Upper lobe of left lung (tissue), 6 donors: Measurements from ENCODE around the gene SALL1. TPM values are rescaled to one million over a fixed set of nuclear protein-coding genes. Genes with fewer than 3 reads are reported as not detected.

Experiments
- ATAC-seq, 2 donors: fragments of 200-7000 bp; cut with Tn5 transposase; one replicate each; pipeline ENCODE4 v1.9.1; 2022; ENCODE audit warnings: mild to moderate bottlenecking in 2 of 2, moderate library complexity in 2 of 2; ENCODE audit not compliant: low FRiP score in 2 of 2
- DNase-seq, 2 donors: peaks; one replicate each; pipeline ENCODE4 v3.0.0-alpha.2; 2019 to 2020
- H3K27ac ChIP-seq, 4 donors: fragments of 200-600 bp; sonication (generic); one replicate each; pipeline ENCODE4 v1.5.1; 2016 to 2019
- H3K27me3 ChIP-seq, 4 donors: fragments of 200-600 bp; sonication (generic); one replicate each; pipeline ENCODE4 v1.5.1; 2017 to 2019
- H3K36me3 ChIP-seq, 4 donors: fragments of 200-600 bp; sonication (generic); one replicate each; pipeline ENCODE4 v1.5.1; 2016 to 2019
- H3K4me1 ChIP-seq, 4 donors: fragments of 200-600 bp; sonication (generic); one replicate each; pipeline ENCODE4 v1.5.1; 2018 to 2019
- H3K4me3 ChIP-seq, 4 donors: fragments of 200-600 bp; sonication (generic); one replicate each; pipeline ENCODE4 v1.5.1; 2017 to 2019; ENCODE audit warnings: mild to moderate bottlenecking in 2 of 4, moderate library complexity in 1 of 4
- H3K9me3 ChIP-seq, 4 donors: fragments of 200-600 bp; sonication (generic); one replicate each; pipeline ENCODE4 v1.5.1; 2018 to 2019
- EP300 ChIP-seq, 4 donors: sonication (generic); formaldehyde crosslinking; IDR thresholded peaks; one replicate each; pipeline ENCODE4 v1.5.1; 2017; ENCODE audit warnings: antibody characterized with exemption in 4 of 4, control low read depth in 2 of 4
- POLR2A ChIP-seq, 4 donors: fragments of 450-650 bp; IDR thresholded peaks; one replicate each; pipeline ENCODE4 v1.5.1; 2016 to 2017; ENCODE audit warnings: antibody characterized with exemption in 4 of 4, mild to moderate bottlenecking in 2 of 4
- POLR2AphosphoS5 ChIP-seq, 2 donors: sonication (generic); formaldehyde crosslinking; IDR thresholded peaks; one replicate each; pipeline ENCODE4 v1.5.1; 2017; ENCODE audit warnings: antibody characterized with exemption in 2 of 2
- WGBS, 2 donors: methylation state at CpG; one replicate each; pipeline ENCODE4 v1.1.5; 2017 to 2018; 5-methylcytosine and 5-hydroxymethylcytosine counted together
- total RNA-seq, 6 donors: library from RNA; depleted of rRNA in 4 of 6; stranded (reverse); fragments of >200 nt in 4 of 6; gene quantifications; one replicate each; pipeline versions ENCODE4 v1.1.0 to v1.2.1, GENCODE V29; 2016 to 2021
- TF ChIP-seq, protein P1 (sequence below), 6 experiments: fragments of 450-650 bp in 4 of 6; fragments of 200-600 bp in 2 of 6; sonication (generic) in 2 of 6; IDR thresholded peaks; one replicate each; pipeline ENCODE4 v1.5.1; 2016 to 2019; ENCODE audit warnings: antibody characterized with exemption in 6 of 6
- donor health status: DM: no; HTN: no; CAD: no; lungs with moderate emphysema.
- donor health status: DM: no; HTN: yes; CAD: no; lungs with severe emphysema.

SALL1 gene
- total RNA-seq, 6 donors from 2014 or later, result 0.10 to 0.23 TPM; not detected in 4

DNA sequence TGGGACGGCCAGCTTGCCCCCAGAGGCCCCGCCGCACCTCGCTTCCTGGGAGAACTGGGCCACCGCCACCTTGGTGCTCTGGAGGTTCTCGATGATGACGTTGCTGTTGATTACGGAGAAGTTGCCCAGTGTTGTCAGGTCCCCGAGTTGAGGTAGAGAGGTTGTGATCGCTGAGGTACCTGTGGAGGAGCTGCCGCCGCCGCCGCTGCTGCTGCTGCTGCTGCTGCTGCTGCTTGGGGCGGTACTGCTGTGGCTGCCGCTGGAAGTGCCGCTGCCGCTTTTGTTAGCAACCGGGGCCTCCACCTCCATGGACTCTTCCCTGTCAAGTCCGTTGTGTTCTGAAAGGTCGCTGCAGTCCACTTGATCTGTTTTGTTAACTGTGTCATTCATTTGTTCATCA lies 9.5 kb downstream of the SALL1 start:
- ATAC-seq, result no peak
- Histone ChIP-seq H3K27me3 (no peaks in the 10 kb centered on the region), H3K36me3 (no peaks in the 10 kb centered on the region), H3K27ac (no peak overlapping the region), H3K4me1 (no peaks in the 10 kb centered on the region), H3K4me3 (no peak overlapping the region), H3K9me3 (no peaks in the 10 kb centered on the region)
- peak in 1 of 2 donors; percentile 70 for DNase-seq
- TF ChIP-seq POLR2A (IDR thresholded peaks at IDR 0.05) (no peak), POLR2AphosphoS5 (IDR thresholded peaks at IDR 0.05) (no peak), EP300 (IDR thresholded peaks at IDR 0.05) (no peak)
- TF ChIP-seq, protein P1, sequence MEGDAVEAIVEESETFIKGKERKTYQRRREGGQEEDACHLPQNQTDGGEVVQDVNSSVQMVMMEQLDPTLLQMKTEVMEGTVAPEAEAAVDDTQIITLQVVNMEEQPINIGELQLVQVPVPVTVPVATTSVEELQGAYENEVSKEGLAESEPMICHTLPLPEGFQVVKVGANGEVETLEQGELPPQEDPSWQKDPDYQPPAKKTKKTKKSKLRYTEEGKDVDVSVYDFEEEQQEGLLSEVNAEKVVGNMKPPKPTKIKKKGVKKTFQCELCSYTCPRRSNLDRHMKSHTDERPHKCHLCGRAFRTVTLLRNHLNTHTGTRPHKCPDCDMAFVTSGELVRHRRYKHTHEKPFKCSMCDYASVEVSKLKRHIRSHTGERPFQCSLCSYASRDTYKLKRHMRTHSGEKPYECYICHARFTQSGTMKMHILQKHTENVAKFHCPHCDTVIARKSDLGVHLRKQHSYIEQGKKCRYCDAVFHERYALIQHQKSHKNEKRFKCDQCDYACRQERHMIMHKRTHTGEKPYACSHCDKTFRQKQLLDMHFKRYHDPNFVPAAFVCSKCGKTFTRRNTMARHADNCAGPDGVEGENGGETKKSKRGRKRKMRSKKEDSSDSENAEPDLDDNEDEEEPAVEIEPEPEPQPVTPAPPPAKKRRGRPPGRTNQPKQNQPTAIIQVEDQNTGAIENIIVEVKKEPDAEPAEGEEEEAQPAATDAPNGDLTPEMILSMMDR (IDR thresholded peaks at IDR 0.05), result no peak
- WGBS, 2 donors, result 83 to 84% methylated on average over 7 to 21 of the region's 21 CpGs

DNA sequence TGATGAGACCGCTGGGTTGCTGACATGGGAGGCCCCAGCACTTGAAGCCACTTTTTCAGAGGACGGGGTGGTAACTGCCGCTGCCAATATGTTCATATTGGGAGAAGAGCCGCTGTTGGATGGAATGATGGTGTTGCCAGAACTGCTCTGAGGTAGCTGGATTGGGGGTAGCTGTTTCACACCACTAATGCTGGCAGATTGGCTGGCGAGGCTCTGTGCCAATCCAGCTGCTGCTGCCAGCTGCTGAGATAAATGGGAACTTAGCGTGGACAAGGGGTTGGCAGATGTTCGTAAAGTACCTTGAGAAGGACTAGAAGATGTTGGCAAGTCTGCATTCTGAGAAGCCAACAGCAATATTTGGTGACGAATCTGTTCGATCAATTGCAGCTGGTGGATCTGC lies 10.0 kb downstream of the SALL1 start:
- no peak overlapping the region for H3K27ac ChIP-seq
- no peak for ATAC-seq
- no peak for DNase-seq
- WGBS, 2 donors, result 90 to 91% methylated on average over 7 to 9 of the region's 9 CpGs
- no peaks in the 10 kb centered on the region for H3K9me3 ChIP-seq
- no peaks in the 10 kb centered on the region for H3K27me3 ChIP-seq
- H3K4me1 ChIP-seq, result no peaks in the 10 kb centered on the region
- H3K4me3 ChIP-seq, result no peak overlapping the region
- H3K36me3 ChIP-seq, result no peaks in the 10 kb centered on the region
- TF ChIP-seq EP300 (IDR thresholded peaks at IDR 0.05) (no peak), POLR2A (IDR thresholded peaks at IDR 0.05) (no peak), POLR2AphosphoS5 (IDR thresholded peaks at IDR 0.05) (no peak)
- TF ChIP-seq, protein P1 (IDR thresholded peaks at IDR 0.05), result no peak

DNA sequence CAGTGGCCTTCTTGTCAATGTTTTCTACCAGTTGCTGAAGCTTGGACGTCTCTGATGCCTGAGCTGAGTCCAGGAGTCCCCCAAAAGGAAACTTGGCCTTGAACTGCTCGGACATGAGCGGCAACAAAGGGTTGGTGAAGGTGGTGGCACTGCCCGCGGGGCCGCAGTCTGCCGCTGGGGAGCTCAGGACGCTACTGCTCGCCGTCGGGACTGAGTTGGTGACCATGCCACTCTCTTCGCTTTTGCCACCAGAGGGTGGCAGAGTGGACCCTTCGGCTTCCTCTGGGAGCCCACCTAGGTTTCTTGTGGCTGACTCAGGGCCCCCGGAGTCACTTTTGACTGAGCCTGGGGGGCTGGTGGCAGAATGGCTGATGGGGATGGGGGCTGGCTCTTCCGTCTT lies 11.0 kb downstream of the SALL1 start:
- Histone ChIP-seq H3K27ac (no peak overlapping the region), H3K9me3 (no peaks in the 10 kb centered on the region), H3K27me3 (peaks cover 0 to under 1% (median 0%) of the 10 kb centered on the region in 4 donors), H3K4me3 (no peak overlapping the region), H3K4me1 (no peaks in the 10 kb centered on the region), H3K36me3 (no peaks in the 10 kb centered on the region)
- WGBS, 2 donors, result 60 to 88% methylated on average over 2 to 15 of the region's 15 CpGs
- TF ChIP-seq POLR2A (IDR thresholded peaks at IDR 0.05) (no peak), EP300 (IDR thresholded peaks at IDR 0.05) (no peak), POLR2AphosphoS5 (IDR thresholded peaks at IDR 0.05) (no peak)
- TF ChIP-seq, protein P1 (IDR thresholded peaks at IDR 0.05), result no peak
- ATAC-seq, result no peak
- DNase-seq, result peak in 1 of 2 donors; percentile 66

DNA sequence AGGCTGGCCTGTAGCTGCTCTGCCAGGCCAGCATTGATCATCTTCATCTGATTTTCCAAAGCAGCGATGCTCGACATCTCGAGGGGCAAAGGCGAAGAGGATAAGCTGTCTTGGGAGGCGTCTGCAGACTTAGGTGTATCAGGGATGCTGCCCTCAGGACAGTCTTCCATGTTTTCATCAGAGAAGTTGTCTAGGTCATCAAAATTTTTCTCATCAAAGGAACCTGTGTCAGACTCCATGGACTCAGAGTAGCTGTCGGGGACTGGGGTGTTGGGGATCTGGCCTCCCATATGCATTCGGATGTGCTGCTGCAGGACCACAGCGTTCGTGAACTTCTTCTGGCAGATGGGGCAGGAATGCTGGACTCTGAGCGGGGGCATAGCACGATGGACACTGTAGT lies 11.5 kb downstream of the SALL1 start:
- no peak for ATAC-seq
- TF ChIP-seq, protein P1 (IDR thresholded peaks at IDR 0.05), result no peak
- 86% methylated on average over 10 to 11 of the region's 11 CpGs for WGBS, 2 donors
- no peaks in the 10 kb centered on the region for H3K36me3 ChIP-seq
- no peak overlapping the region for H3K27ac ChIP-seq
- H3K27me3 ChIP-seq, result peaks cover 0 to 6% (median 2%) of the 10 kb centered on the region in 4 donors
- no peak for DNase-seq
- H3K9me3 ChIP-seq, result no peaks in the 10 kb centered on the region
- H3K4me1 ChIP-seq, result no peaks in the 10 kb centered on the region
- no peak overlapping the region for H3K4me3 ChIP-seq

DNA sequence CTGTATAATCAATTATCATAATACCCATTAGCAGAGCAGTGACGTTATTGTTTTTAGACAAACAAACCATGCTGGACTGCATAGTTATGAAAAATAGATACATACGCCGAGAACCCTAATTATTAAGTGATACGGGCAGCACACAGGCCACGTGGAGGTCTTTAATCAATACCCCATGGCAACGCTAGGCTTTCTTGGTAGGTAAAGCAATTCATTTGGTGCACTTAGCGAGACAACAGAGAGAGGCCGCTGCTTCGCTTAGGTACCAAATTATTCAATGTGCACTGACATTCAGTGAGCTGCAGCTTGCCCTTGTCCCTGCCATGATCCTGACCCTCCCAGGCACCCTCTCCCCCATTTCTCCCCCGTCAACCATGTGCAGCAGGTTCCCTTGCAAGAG lies 12.9 kb downstream of the SALL1 start:
- ATAC-seq (no peak), DNase-seq (no peak)
- no peak for TF ChIP-seq EP300 (IDR thresholded peaks at IDR 0.05)
- TF ChIP-seq, protein P1 (IDR thresholded peaks at IDR 0.05), result no peak
- TF ChIP-seq POLR2A (IDR thresholded peaks at IDR 0.05), result no peak
- TF ChIP-seq POLR2AphosphoS5 (IDR thresholded peaks at IDR 0.05), result no peak
- 76 to 82% methylated on average over 10 of the region's 10 CpGs for WGBS, 2 donors
- Histone ChIP-seq H3K27ac (no peak overlapping the region), H3K4me3 (no peak overlapping the region), H3K4me1 (peaks cover 0 to 5% (median 0%) of the 10 kb centered on the region in 4 donors), H3K9me3 (no peaks in the 10 kb centered on the region), H3K36me3 (no peaks in the 10 kb centered on the region), H3K27me3 (peaks cover 0 to 13% (median 6%) of the 10 kb centered on the region in 4 donors)
